ENCODE results near the gene TERB2. TPM values are rescaled to one million over a fixed set of nuclear protein-coding genes. Genes with fewer than 3 reads are reported as not detected.

Gene TERB2
- total RNA-seq, 2 experiments from 2014 or later = not detected

Other genes starting within 250 kb of the TERB2 start
- 1 to 10 TPM; 6.1 to 6.3 TPM for gene PATL2, start 245.4 kb upstream of the TERB2 start, total RNA-seq
- 1,000 to 10,000 TPM; 5,387 to 5,703 TPM for gene B2M, start 245.2 kb upstream of the TERB2 start, total RNA-seq
- gene TRIM69, start 220.2 kb upstream of the TERB2 start, total RNA-seq = 10 to 100 TPM; 40.3 to 42.5 TPM
- 10 to 100 TPM; 23.1 to 23.8 TPM for gene SORD, start 66.5 kb downstream of the TERB2 start, total RNA-seq
- gene DUOX2, start 157.5 kb downstream of the TERB2 start, total RNA-seq = not detected
- not detected for gene DUOXA2, start 157.6 kb downstream of the TERB2 start, total RNA-seq
- gene DUOXA1, start 173.2 kb downstream of the TERB2 start, total RNA-seq = not detected
- under 1 TPM; 0.17 TPM for gene DUOX1, start 173.3 kb downstream of the TERB2 start, total RNA-seq
- gene SHF, start 231.3 kb downstream of the TERB2 start, total RNA-seq = 1 to 10 TPM; 2.3 to 3.3 TPM